Thymus (tissue), 14 donors: ENCODE results near the gene OR2AP1. TPM values are rescaled to one million over a fixed set of nuclear protein-coding genes. Genes with fewer than 3 reads are reported as not detected.
"Not testable (repeated sequence)": the region's sequence is repeated elsewhere in the genome, so short reads cannot be mapped to it uniquely, and the experiment has no call there.

ENCODE experiments used
- DNase-seq, 9 donors: peaks; one replicate each; pipeline ENCODE4 v3.0.0-alpha.2; 2013; ENCODE audit warnings: low spot score in 9 of 9, low read depth in 6 of 9, missing footprints in 1 of 9
- H3K27ac ChIP-seq, 2 donors: one replicate each; pipeline ENCODE4 v1.5.1; 2013; ENCODE audit warnings: control low read depth in 1 of 2, low read depth in 1 of 2, low read length in 1 of 2, mild to moderate bottlenecking in 1 of 2, moderate library complexity in 1 of 2
- H3K27me3 ChIP-seq, 2 donors: one replicate each; pipeline ENCODE4 v1.5.1; 2013; ENCODE audit warnings: low read length in 1 of 2; ENCODE audit not compliant: control insufficient read depth in 2 of 2, insufficient read depth in 1 of 2
- H3K36me3 ChIP-seq, 2 donors: one replicate each; pipeline ENCODE4 v1.5.1; 2013; ENCODE audit warnings: low read length in 1 of 2, mild to moderate bottlenecking in 1 of 2, moderate library complexity in 1 of 2; ENCODE audit not compliant: control insufficient read depth in 2 of 2, insufficient read depth in 2 of 2
- H3K4me1 ChIP-seq, 2 donors: one replicate each; pipeline ENCODE4 v1.5.1; 2013; ENCODE audit warnings: low read length in 2 of 2; ENCODE audit not compliant: control insufficient read depth in 2 of 2, insufficient read depth in 2 of 2
- H3K4me3 ChIP-seq, 2 donors: one replicate each; pipeline ENCODE4 v1.5.1; 2013; ENCODE audit warnings: low read length in 2 of 2, control low read depth in 1 of 2, mild to moderate bottlenecking in 1 of 2
- H3K9me3 ChIP-seq, 2 donors: one replicate each; pipeline ENCODE4 v1.5.1; 2013; ENCODE audit warnings: low read length in 1 of 2, mild to moderate bottlenecking in 1 of 2; ENCODE audit not compliant: control insufficient read depth in 2 of 2, insufficient read depth in 1 of 2
- WGBS: extraction: QIAGEN DNeasy Blood & Tissue Kit; methylation state at CpG from one replicate; pipeline ENCODE4 v1.1.7; 2013; 5-methylcytosine and 5-hydroxymethylcytosine counted together
- long read RNA-seq, 10 donors: transcript quantifications; one replicate each; lab custom pipeline, GENCODE V29; 2026
- polyA plus RNA-seq: library from polyadenylated mRNA; stranded (reverse); fragments of 200-250 nt; gene quantifications from one replicate; pipeline ENCODE4 v1.2.3, GENCODE V29; 2013
- total RNA-seq: library from RNA; stranded (reverse); fragments of 120-200 nt; gene quantifications from one replicate; pipeline ENCODE4 v1.2.4, GENCODE V29; 2013
- donor health status: healthy.

OR2AP1 gene
- total RNA-seq (not detected), polyA plus RNA-seq (0.02 TPM)
- long read RNA-seq, donor 1 = 0 reads
- long read RNA-seq, donor 2 = 0 reads
- long read RNA-seq, donor 3 = 0 reads
- long read RNA-seq, donor 4 = 0 reads
- long read RNA-seq, donor 5 = 0 reads
- long read RNA-seq, donor 6 = 0 reads
- long read RNA-seq, donor 7 = 0 reads
- long read RNA-seq, donor 8 = 0 reads
- long read RNA-seq, donor 9 = 0 reads
- long read RNA-seq, donor 10 = 0 reads

DNA sequence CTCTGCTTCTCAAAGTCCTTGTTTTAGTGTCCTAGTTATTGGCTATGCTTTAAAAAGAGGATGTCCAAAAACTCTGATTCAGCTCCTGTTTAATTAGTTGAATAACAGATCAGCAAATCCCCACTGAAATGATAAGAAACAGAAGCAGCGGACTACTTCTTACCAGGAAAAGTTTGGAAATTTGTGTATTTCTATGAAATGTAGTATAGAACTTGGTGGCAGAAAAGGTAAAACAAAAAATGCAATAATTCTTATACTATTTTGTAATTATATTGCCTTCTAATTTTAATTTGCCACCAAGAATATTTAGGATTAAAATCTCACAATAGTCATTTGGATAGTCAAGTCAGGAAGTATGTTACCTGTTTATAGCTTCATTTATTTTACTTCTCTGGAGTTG, at the start of gene OR2AP1:
OR2AP1 (plus strand) TSS at position 301 of the 400 bp plus-strand sequence. CDS start 1,947 bp downstream, outside the sequence.
- Histone ChIP-seq H3K4me1 (no peaks in the 10 kb centered on the region), H3K36me3 (no peaks in the 10 kb centered on the region), H3K27ac (no peak within 1 kb of the TSS), H3K9me3 (peaks cover 1 to 8% of the 10 kb centered on the region in 2 donors), H3K4me3 (no peak within 1 kb of the TSS), H3K27me3 (no peaks in the 10 kb centered on the region)
- DNase-seq = no peak
- 96% methylated on average over 1 of the region's 1 CpG for WGBS

DNA sequence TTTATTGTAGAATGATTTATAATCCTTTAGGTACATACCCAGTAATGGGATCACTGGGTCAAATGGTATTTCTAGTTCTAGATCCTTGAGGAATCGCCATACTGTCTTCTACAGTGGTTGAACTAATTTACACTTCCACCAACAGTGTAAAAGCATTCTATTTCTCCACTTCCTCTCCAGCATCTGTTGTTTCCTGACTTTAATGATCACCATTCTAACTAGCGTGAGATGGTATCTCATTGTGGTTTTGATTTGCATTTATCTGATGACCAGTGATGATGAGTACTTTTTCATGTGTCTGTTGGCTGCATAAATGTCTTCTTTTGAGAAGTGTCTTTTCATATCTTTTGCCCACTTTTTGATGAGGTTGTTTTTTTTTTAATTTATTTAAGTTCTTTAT, 24.0 kb upstream of the OR2AP1 start:
- H3K27me3 ChIP-seq, H3K9me3 ChIP-seq, H3K4me1 ChIP-seq, H3K36me3 ChIP-seq, H3K4me3 ChIP-seq, DNase-seq, H3K27ac ChIP-seq: not testable (repeated sequence)
- 63% methylated on average over 2 of the region's 2 CpGs for WGBS

DNA sequence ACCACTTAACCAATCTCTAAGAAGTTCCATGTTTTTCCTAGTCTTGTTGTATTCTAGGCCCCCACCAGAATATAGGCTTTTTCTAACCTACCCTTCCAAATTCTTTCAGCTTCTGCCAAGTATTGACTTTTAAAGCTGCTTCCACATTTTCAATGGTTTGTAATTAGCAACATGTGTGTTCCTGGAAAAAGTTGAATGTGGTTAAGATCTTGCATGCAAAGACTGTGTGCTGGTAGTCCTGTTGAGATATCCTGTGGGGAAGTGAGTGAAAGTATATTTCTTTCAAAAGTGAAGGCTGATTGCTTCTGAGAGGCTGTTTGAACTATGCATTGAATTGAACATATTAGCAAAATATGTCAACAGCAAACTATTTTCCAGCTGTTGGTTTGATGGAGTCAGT, 23.5 kb upstream of the OR2AP1 start:
- Histone ChIP-seq H3K27ac (no peak overlapping the region), H3K27me3 (no peaks in the 10 kb centered on the region), H3K4me1 (no peaks in the 10 kb centered on the region), H3K4me3 (no peak overlapping the region), H3K9me3 (peaks cover 0 to 8% of the 10 kb centered on the region in 2 donors), H3K36me3 (no peaks in the 10 kb centered on the region)
- DNase-seq = no peak

DNA sequence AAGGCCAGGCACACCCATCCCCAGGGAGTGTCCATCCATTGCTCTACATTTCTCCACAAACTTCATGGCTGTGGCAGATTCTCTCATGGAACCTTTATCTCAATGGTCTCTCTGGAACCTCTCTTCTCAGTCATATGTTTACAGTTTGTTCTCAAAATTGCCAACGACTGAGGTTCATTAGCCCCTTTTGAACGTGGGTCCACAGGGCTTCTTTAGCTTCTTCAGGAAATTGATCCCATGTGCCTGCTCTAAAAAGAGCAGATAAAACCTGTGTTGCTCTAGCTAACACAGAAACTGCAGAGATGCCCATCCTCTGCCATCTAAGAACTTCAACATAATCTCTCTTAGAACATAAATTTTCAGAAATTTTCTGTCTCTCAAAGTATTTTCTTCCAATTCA, 23.0 kb upstream of the OR2AP1 start, which contains the start of gene OR6C4:
OR6C4 (plus strand) TSS at position 301 of the 400 bp plus-strand sequence. CDS start 1,625 bp downstream, outside the sequence.
- H3K9me3 ChIP-seq = peaks cover 0 to 8% of the 10 kb centered on the region in 2 donors
- H3K4me1 ChIP-seq = no peaks in the 10 kb centered on the region
- H3K27me3 ChIP-seq = no peaks in the 10 kb centered on the region
- no peak within 1 kb of the TSS for H3K4me3 ChIP-seq
- 61% methylated on average over 2 of the region's 2 CpGs for WGBS
- no peak for DNase-seq
- H3K27ac ChIP-seq = no peak within 1 kb of the TSS
- no peaks in the 10 kb centered on the region for H3K36me3 ChIP-seq

DNA sequence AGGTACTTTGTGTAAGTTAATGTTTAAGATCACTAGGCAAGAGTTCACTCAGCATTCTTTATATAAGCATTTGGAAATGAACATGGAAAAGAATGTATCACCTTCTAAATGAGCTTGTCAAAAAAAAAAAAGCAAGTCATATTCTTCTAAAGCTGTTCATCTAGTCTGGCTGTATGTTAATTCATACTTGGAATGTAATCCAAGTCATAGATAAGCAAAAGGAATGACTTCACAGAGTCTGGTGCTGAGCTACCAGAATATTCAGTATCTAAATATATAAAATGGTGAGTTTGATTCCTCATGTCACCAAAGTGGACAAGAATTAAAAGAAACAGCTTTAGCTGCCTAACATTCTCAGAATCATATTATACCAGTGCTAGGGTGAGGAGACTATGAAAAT, 18.0 kb upstream of the OR2AP1 start:
- Histone ChIP-seq H3K27ac (no peak overlapping the region), H3K36me3 (no peaks in the 10 kb centered on the region)
- DNase-seq = no peak

DNA sequence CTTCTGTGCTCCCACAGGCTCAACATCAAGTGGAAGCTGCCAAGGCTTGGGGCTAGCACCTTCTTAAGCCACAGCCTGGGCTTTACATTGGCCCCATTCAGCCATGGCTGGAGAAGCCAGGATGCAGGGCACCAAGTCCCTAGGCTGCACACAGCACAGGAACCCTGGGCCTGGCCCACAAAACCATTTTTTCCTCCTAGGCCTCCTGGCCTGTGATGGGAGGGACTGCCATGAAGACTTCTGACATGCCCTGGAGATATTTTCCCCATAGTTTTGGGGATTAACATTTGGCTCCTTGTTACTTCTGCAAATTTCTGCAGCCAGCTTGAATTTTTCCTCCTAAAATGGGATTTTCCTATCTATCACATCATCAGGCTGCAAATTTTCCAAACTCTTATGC, 2.2 kb upstream of the OR2AP1 start:
- DNase-seq, H3K27ac ChIP-seq, H3K9me3 ChIP-seq, H3K4me3 ChIP-seq, H3K4me1 ChIP-seq, H3K36me3 ChIP-seq, H3K27me3 ChIP-seq: not testable (repeated sequence)

More for the DNA sequence above, 18.0 kb upstream of the OR2AP1 start:
- no peaks in the 10 kb centered on the region for H3K27me3 ChIP-seq
- H3K4me1 ChIP-seq = no peaks in the 10 kb centered on the region
- H3K9me3 ChIP-seq = peaks cover 0 to 3% of the 10 kb centered on the region in 2 donors
- H3K4me3 ChIP-seq = no peak overlapping the region

DNA sequence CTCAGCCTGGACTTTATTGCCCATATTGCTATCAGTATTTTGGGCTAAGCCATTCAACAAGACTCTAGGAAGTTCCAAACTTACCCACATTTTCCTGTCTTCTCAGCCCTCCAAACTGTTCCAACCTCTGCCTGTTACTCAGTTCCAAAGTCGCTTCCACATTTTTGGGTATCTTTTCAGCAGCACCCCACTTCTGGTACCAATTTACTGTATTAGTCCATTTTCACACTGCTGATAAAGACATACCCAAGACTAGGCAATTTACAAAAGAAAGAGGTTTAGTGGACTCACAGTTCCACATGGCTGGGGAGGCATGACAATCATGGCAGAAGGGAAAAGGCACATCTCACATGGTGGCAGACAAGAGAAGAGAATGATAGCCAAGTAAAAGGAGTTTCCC, 1.6 kb upstream of the OR2AP1 start:
- not testable (repeated sequence) for H3K9me3 ChIP-seq, H3K27me3 ChIP-seq, DNase-seq, H3K36me3 ChIP-seq, H3K27ac ChIP-seq, H3K4me3 ChIP-seq, H3K4me1 ChIP-seq
- WGBS = 100% methylated on average over 1 of the region's 1 CpG

DNA sequence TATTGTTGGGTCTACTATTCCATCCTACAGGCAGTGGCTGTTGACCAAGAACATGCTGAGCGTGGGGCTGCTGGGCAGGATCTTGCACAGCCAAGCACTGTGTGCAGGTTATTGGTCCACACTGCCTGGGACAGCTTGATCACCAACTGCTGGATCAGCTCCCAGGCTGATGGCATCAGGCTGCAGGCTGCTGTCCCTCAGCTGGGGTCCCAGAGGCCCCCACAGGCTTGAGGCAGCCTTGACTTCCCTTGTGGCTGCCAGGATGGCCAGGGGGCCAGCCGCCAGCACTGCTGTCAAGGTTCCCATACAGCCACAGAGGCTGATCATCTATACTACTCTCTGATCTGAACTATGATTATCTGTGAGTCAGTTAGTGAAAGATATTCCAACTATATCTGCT, 9.8 kb downstream of the OR2AP1 start:
- 98% methylated on average over 2 of the region's 2 CpGs for WGBS
- Histone ChIP-seq H3K36me3 (no peaks in the 10 kb centered on the region), H3K4me3 (no peak overlapping the region), H3K4me1 (no peaks in the 10 kb centered on the region), H3K27me3 (no peaks in the 10 kb centered on the region), H3K9me3 (peaks cover 0 to 4% of the 10 kb centered on the region in 2 donors), H3K27ac (no peak overlapping the region)
- DNase-seq = no peak

DNA sequence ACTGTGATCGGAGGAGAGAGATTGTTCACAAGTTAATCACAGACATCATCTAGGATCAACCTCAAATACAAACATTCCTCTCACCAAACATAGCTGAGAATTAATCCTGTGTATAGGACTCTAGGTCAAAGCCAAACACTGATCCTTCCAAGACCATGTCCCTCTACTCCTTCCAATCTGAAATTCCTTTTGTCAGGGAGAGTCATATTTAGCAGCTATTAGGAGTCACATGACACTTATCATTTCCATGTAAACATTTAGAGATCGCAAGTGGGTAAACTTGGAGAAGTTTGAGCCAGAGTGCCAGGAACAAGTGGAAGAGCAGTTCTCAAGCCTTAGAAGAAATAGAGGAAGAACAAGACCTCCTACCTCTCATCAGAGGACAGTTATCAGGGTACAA, 13.5 kb downstream of the OR2AP1 start:
- Histone ChIP-seq H3K9me3 (peaks cover 0 to 4% of the 10 kb centered on the region in 2 donors), H3K36me3 (no peaks in the 10 kb centered on the region), H3K4me1 (no peaks in the 10 kb centered on the region), H3K27ac (no peak overlapping the region), H3K4me3 (no peak overlapping the region), H3K27me3 (no peaks in the 10 kb centered on the region)
- 94% methylated on average over 2 of the region's 2 CpGs for WGBS
- no peak for DNase-seq

DNA sequence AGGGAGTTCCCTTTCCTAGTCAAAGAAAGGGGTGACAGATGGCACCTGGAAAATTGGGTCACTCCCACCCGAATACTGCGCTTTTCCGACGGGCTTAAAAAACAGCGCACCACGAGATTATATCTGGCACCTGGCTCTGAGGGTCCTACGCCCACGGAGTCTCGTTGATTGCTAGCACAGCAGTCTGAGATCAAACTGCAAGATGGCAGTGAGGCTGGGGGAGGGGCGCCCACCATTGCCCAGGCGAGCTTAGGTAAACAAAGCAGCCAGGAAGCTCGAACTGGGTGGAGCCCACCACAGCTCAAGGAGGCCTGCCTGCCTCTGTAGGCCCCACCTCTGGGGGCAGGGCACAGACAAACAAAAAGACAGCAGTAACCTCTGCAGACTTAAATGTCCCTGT, 17.9 kb downstream of the OR2AP1 start:
- not testable (repeated sequence) for H3K9me3 ChIP-seq, H3K27ac ChIP-seq, H3K27me3 ChIP-seq, H3K36me3 ChIP-seq, H3K4me1 ChIP-seq, DNase-seq, H3K4me3 ChIP-seq
- 82% methylated on average over 12 of the region's 12 CpGs for WGBS
